Fibroblast of pulmonary artery (primary cell): Measurements from ENCODE around the gene SNRNP70.

ENCODE experiments used
- DNase-seq: peaks from one replicate; pipeline ENCODE4 v3.0.0-alpha.2; 2010; ENCODE audit warnings: low read depth
- H3K4me3 ChIP-seq: replicated peaks from 2 replicates; pipeline ENCODE4 v1.5.1; 2011; ENCODE audit warnings: low read depth, mild to moderate bottlenecking, control low read depth, low read length, moderate library complexity
- CTCF ChIP-seq: IDR thresholded peaks from 2 replicates; pipeline ENCODE4 v1.5.1; 2011; ENCODE audit warnings: mild to moderate bottlenecking, control low read depth, low read length, inconsistent platforms; ENCODE audit errors: missing control alignments

Gene SNRNP70

GRCh38 chr19:49148784-49149651 is 63.8 kb downstream of the SNRNP70 start:
- peak; percentile 94 for DNase-seq
- no peak for TF ChIP-seq CTCF
- peak overlapping the region; percentile 85 for H3K4me3 ChIP-seq

GRCh38 chr19:49149652-49150105 is 64.4 kb downstream of the SNRNP70 start:
- peak overlapping the region; percentile 85 for H3K4me3 ChIP-seq
- DNase-seq = peak; percentile 91
- no peak for TF ChIP-seq CTCF

GRCh38 chr19:49150106-49150943 is 65.1 kb downstream of the SNRNP70 start:
- peak overlapping the region; percentile 85 for H3K4me3 ChIP-seq
- no peak for TF ChIP-seq CTCF
- DNase-seq = peak; percentile 72

- peak overlapping the region; percentile 85 for H3K4me3 ChIP-seq
- no peak for TF ChIP-seq CTCF
Observed at GRCh38 chr19:49150944-49151243, 65.6 kb downstream of the SNRNP70 start.

GRCh38 chr19:49151267-49152118 is 66.2 kb downstream of the SNRNP70 start:
- no peak for TF ChIP-seq CTCF
- H3K4me3 ChIP-seq = peak overlapping the region; percentile 85
- peak; percentile 33 for DNase-seq

More at GRCh38 chr19:49150944-49151243, 65.6 kb downstream of the SNRNP70 start:
- no peak for DNase-seq

GRCh38 chr19:49152119-49152550 is 66.9 kb downstream of the SNRNP70 start:
- no peak for DNase-seq

More at GRCh38 chr19:49152119-49152550, 66.9 kb downstream of the SNRNP70 start:
- H3K4me3 ChIP-seq = no peak overlapping the region
- TF ChIP-seq CTCF = no peak
